HG03442 (cell line): ENCODE data around the gene INTS15.
"Not testable (repeated sequence)": the region's sequence is repeated elsewhere in the genome, so short reads cannot be mapped to it uniquely, and the experiment has no call there.

Experiments
- ATAC-seq: cut with Tn5 transposase; IDR thresholded peaks from one replicate; pipeline ENCODE4 v1.9.1; 2021; ENCODE audit warnings: mild to moderate bottlenecking, moderate library complexity; ENCODE audit not compliant: unreplicated experiment

The INTS15 gene

GRCh38 chr7:6616854-6617643, 27.2 kb downstream of the INTS15 start:
- ATAC-seq = no peak

DNA sequence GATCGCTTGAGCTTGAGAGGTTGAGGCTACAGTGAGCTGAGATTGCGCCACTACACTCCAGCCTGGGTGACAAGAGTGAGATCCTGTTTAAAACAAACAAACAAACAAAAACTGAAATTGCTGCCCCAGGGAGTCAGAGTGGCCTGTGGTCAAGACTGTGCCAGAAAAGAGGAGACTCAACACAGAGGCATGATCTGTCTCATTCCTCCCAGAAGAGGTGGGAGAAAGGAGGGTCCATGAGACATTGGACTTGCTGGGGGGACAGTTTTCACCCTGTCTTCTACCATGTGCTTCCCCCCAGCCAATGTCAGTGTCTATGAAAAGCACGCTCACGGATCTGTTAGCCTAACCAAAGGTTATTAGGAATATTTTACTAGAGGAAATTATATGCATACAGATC, 28.8 kb downstream of the INTS15 start:
- no peak for ATAC-seq

GRCh38 chr7:6619961-6620360, 30.1 kb downstream of the INTS15 start:
- ATAC-seq = no peak

DNA sequence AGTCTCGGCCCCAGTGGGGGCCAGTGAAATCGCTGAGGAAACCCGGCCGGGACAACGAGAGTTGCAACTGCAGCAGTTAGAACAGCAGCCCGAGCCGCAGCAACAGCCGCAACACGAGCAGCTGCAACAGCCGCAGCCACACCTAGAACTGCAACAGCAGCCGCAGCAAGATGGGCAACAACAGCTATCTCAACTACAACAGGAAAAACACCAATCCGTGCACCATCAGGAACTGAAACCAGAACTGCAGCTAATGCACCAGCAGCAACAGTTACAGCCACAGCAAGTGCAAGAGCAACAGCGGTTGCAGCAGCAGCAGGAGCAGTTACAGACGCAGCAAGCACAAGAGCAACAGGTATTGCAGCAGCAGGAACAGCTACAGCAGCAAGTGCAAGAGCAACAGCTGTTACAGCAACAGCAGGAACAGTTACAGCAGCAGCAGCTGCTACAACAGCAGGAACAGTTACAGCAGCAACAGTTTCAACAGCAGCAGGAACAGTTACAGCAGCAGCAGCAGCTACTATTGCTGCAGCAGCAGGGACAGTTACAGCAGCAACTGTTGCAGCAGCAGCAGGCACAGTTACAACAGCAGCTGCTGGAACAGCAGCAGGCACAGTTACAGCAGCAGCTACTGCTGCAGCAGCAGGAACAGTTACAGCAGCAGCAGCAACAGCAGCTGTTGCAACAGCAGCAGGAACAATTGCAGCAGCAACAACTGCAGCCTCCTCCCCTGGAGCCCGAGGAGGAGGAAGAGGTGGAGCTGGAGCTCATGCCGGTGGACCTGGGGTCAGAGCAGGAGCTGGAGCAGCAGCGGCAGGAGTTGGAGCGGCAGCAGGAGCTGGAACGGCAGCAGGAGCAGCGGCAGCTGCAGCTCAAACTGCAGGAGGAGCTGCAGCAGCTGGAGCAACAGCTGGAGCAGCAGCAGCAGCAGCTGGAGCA, 31.6 kb downstream of the INTS15 start:
- ATAC-seq = no peak

DNA sequence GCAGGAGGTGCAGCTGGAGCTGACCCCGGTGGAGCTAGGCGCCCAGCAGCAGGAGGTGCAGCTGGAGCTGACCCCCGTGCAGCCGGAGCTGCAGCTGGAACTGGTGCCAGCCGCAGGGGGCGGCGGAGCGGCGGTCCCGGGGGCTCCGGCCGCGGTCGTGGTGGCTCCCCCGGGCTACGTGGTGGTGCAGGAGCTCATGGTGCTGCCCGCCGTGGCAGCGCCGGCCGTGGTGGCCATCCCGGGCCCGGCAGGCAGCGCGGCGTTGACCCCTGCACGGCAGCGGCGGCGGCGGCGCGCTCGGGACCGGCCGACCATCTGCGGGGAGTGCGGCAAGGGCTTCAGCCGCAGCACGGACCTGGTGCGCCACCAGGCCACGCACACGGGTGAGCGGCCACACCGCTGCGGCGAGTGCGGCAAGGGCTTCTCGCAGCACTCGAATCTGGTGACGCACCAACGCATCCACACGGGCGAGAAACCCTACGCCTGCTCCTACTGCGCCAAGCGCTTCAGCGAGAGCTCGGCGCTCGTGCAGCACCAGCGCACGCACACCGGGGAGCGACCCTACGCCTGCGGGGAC, 32.4 kb downstream of the INTS15 start:
- no peak for ATAC-seq

GRCh38 chr7:6623589-6624245, 33.9 kb downstream of the INTS15 start:
- ATAC-seq = no peak

- no peak for ATAC-seq
Observed at GRCh38 chr7:6624246-6624611, 34.4 kb downstream of the INTS15 start.

- no peak for ATAC-seq
Observed at GRCh38 chr7:6628045-6628444, 38.2 kb downstream of the INTS15 start.

DNA sequence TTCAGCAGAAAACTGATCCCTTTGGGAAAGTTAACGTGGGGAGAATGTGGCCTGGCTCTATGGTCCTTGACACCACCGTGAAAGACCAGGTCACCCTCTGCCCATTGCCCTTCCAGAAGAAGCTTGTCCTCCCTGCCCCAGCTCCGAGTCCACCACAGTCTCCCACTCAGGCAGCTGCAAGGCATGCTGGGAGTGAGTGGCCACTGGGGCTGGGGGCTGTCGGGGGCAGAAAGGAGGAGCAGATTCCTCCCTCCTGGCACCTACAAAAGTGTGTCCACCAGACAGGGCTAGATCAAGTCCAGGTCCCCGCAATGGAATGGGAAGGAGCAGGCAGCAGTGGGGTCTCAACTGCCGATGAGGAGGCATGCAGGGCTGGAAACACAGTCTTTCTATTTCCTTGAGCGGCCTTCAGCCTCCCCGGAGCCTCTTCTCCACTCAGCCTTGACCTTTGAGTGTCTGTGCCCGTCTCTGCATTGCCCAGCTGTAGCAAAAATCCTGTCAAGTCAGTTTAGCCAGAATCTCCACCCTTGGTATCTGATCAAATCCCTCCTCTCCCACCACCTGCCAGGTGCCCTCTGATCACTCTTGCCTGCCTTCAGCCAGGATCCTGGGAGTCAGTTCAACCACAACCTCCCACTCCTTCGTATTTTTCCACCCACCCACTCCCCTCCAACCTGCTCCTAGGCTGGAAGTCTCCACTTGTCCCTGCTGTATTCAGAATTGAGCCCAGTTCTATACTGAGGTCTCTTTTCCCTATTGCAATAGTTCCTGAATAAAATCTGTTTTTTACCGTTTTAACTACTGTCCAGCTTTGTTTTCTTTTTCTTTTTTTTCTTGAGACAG, 40.4 kb downstream of the INTS15 start:
- no peak for ATAC-seq

- ATAC-seq = no peak
Observed at GRCh38 chr7:6631605-6632004, 41.8 kb downstream of the INTS15 start.

- no peak for ATAC-seq
Observed at GRCh38 chr7:6634021-6634420, 44.2 kb downstream of the INTS15 start.

GRCh38 chr7:6634971-6635370, 45.1 kb downstream of the INTS15 start:
- ATAC-seq = not testable (repeated sequence)

GRCh38 chr7:6636741-6637543, 47.1 kb downstream of the INTS15 start, which contains the start of gene ZNF316:
ZNF316 (plus strand) TSS chr7:6637318; CDS start chr7:6642410, 5,092 bp downstream.
- ATAC-seq = peak; percentile 53

DNA sequence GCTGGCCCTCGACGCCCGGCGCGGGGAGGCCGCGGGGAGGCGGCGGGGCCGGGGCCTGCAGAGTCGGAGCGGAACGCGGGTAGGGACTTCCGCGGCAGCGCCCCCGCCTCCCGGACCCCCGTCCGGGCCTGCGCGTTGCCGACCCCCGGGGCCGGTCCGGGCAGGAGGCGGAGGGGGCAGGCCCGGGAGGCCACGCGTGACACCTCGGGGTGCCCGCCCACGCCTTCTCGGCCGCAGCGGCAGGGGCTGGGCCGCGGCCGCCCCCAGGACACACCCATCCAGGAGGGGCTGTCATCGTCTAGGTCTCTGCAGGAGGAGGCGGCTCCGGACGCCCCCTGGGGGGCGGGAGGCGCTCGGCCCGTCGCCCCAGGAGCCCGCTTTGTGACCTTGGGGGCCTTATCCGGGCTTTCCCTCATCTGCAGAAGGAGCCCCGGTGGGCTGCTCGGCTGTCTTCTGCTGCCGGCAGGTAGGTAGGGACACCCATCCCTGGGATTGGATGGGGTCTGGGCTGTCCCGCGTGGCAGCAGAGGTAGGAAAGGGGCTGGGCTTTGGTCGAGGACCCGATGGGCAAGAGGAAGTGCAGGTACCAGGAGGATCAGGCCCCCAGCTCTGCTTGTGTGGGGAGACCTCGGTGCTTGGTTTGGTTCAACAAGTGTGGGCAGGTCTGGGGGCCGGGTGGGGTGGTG, 47.9 kb downstream of the INTS15 start:
- ATAC-seq = peak; percentile 72

- ATAC-seq = no peak
Observed at GRCh38 chr7:6639032-6639431, 49.2 kb downstream of the INTS15 start.

- ATAC-seq = no peak
Observed at GRCh38 chr7:6639627-6640026, 49.8 kb downstream of the INTS15 start.

DNA sequence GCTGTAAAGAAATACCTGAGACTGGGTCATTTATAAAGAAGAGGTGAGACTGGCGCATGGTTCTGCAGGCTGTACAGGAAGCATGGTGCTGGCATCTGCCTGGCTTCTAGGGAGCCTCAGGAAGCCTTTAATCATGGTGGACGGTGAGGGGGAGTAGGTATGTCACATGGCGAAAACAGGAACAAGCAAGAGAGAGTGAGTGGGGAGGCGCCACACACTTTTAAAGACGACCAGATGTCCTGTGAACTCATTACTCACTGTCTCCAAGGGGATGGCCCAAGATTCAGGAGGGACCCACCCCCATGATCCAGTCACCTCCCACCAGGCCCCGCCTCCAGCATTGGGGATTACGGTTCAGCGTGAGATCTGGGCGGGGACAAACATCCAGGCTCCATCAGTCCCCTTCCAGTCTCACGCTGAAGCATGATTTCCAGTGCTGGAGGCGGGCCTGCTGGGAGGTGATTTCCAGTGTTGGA, 50.5 kb downstream of the INTS15 start:
- no peak for ATAC-seq

DNA sequence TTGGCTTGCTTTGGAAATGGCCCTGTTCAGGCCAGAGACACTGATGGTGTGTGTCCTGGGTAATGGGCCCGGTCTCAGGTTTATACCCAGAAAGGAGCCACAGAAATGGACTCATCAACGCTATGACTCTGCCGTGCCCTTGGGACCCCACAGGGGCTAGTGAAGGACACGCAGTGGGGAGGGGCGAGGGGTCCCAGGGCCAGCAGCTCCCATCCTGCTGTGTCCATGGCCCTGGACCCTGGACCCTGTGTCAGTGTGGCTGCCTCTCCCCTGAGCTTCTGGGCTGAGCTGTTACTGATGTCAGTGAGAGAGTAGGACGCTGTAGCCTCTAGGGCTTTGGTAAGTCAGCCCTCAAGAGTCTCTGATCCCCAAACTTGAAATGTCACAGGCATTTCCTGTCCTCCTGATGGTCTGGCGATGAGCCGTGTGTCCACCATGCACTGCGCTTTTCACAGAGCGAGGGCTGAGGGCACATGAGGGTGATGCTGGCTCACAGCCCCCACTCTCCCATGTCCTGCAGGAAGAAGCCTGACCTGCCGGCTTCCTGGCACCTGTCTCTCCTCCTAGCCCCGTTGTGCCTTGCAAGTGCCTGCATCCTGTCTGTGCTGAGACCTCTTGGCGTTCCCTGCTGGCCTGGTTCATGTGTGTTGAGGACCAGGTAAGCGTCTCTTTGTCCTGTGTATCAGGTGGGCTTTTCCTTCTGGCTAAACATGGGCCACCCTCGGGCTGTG, 51.6 kb downstream of the INTS15 start:
- no peak for ATAC-seq
